ENCODE data around the gene CCL13. TPM values are rescaled to one million over a fixed set of nuclear protein-coding genes. Genes with fewer than 3 reads are reported as not detected.

The CCL13 gene
- polyA plus RNA-seq, 1 experiment: 0.16 TPM

DNA sequence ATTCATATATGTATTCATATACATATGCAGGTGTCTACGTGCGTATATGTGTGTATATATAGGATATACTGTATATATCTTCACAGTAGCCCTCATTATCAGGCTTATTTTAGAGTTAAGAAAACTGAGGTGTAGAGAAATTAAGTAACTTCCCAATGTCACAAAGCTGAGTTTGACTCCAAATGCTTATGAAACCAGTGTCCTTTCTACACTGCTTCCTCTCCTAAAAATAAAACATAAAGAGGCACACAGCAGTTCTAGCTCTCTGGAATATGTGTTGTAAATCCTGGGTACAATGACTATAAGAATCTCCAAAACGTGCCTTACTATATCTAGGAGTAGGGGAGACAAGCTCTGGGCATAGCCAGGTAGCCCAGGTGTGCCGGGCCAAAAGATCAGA, 46.7 kb downstream of the CCL13 start:
- no peak for DNase-seq (ENCODE audit: low read depth, low spot score)
- Histone ChIP-seq H3K9me3 (ENCODE audit: control insufficient read depth, insufficient read depth, low read length) (no peaks in the 10 kb centered on the region), H3K27ac (ENCODE audit: low read depth, low read length) (no peak overlapping the region), H3K27me3 (ENCODE audit: control insufficient read depth, insufficient read depth, low read length) (peaks cover 3% of the 10 kb centered on the region), H3K4me3 (ENCODE audit: low read depth, low read length) (no peak overlapping the region)
- TF ChIP-seq, protein P1, sequence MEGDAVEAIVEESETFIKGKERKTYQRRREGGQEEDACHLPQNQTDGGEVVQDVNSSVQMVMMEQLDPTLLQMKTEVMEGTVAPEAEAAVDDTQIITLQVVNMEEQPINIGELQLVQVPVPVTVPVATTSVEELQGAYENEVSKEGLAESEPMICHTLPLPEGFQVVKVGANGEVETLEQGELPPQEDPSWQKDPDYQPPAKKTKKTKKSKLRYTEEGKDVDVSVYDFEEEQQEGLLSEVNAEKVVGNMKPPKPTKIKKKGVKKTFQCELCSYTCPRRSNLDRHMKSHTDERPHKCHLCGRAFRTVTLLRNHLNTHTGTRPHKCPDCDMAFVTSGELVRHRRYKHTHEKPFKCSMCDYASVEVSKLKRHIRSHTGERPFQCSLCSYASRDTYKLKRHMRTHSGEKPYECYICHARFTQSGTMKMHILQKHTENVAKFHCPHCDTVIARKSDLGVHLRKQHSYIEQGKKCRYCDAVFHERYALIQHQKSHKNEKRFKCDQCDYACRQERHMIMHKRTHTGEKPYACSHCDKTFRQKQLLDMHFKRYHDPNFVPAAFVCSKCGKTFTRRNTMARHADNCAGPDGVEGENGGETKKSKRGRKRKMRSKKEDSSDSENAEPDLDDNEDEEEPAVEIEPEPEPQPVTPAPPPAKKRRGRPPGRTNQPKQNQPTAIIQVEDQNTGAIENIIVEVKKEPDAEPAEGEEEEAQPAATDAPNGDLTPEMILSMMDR (IDR thresholded peaks at IDR 0.05; ENCODE audit: low read depth, low read length): no peak
- ChIA-PET POLR2A (no interaction called here), CTCF (no interaction called here)

DNA sequence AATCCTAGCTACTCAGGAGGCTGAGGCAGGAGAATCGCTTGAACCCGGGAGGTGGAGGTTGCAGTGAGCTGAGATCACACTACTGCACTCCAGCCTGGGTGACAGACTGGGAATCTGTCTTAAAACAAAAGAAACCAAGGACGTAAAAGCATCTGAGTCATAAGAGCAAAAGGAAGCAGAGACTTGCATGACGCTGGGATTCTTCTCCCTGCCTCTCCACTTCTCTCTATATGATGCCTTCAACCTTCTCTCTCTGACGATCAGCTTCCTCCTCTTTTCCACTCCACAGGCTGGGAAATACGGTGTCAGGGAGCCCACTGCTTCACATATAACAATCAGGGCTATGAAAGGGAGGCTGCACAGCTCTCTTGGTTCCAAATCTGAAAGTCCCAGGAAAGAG, 49.9 kb downstream of the CCL13 start:
- Histone ChIP-seq H3K9me3 (ENCODE audit: control insufficient read depth, insufficient read depth, low read length) (no peaks in the 10 kb centered on the region), H3K27ac (ENCODE audit: low read depth, low read length) (no peak overlapping the region), H3K27me3 (ENCODE audit: control insufficient read depth, insufficient read depth, low read length) (peaks cover 1% of the 10 kb centered on the region), H3K4me3 (ENCODE audit: low read depth, low read length) (no peak overlapping the region)
- TF ChIP-seq, protein P1 (IDR thresholded peaks at IDR 0.05; ENCODE audit: low read depth, low read length): no peak
- ChIA-PET POLR2A (no interaction called here), CTCF (no interaction called here)
- no peak for DNase-seq (ENCODE audit: low read depth, low spot score)

Other genes with a start within 250 kb of the CCL13 start
- 119 and 176 TPM in 2 replicates for gene CCL2, start 101.2 kb upstream of the CCL13 start, polyA plus RNA-seq (2011; rRNA removed)
- 0.50 and 0.62 TPM in 2 replicates for gene CCL7, start 86.3 kb upstream of the CCL13 start, polyA plus RNA-seq (2011; rRNA removed)
- gene CCL11, start 70.7 kb upstream of the CCL13 start, polyA plus RNA-seq (2011; rRNA removed): 0.73 and 0.89 TPM in 2 replicates
- 0.06 TPM in 1 of 2 replicates, not detected in the other for gene CCL8, start 37.0 kb upstream of the CCL13 start, polyA plus RNA-seq (2011; rRNA removed)
- not detected in 2 replicates for gene CCL1, start 6.8 kb downstream of the CCL13 start, polyA plus RNA-seq (2011; rRNA removed)
- not detected in 2 replicates for gene TMEM132E, start 223.1 kb downstream of the CCL13 start, polyA plus RNA-seq (2011; rRNA removed)